ENCODE measurements around the gene COPS6.
"Not testable (repeated sequence)": the region's sequence is repeated elsewhere in the genome, so short reads cannot be mapped to it uniquely, and the experiment has no call there.

COPS6 gene

GRCh38 chr7:100128637-100128963 lies 39.8 kb downstream of the COPS6 start:
- peaks cover 15% of the 10 kb centered on the region for H3K4me1 ChIP-seq (ENCODE audit: low read length)
- no peak overlapping the region for H2AFZ ChIP-seq (ENCODE audit: low read length)
- no peak overlapping the region for H3K4me2 ChIP-seq (ENCODE audit: low read depth, low read length)

GRCh38 chr7:100130220-100130607 lies 41.4 kb downstream of the COPS6 start:
- H2AFZ ChIP-seq (ENCODE audit: low read length); H3K27ac ChIP-seq (ENCODE audit: low read length); H3K9me3 ChIP-seq (replicated peaks; ENCODE audit: insufficient read depth, low read length); H3K36me3 ChIP-seq (replicated peaks; ENCODE audit: insufficient read depth, low read length); H3K27me3 ChIP-seq (replicated peaks; ENCODE audit: insufficient read depth, low read length); H3K9me2 ChIP-seq (replicated peaks; ENCODE audit: insufficient read depth, low read length); H3K9ac ChIP-seq (ENCODE audit: low read length); DNase-seq; H3K4me2 ChIP-seq (ENCODE audit: low read depth, low read length); H4K20me1 ChIP-seq (ENCODE audit: insufficient read depth, low read length); H3K4me3 ChIP-seq (ENCODE audit: low read length); H3K79me2 ChIP-seq (ENCODE audit: low read length): not testable (repeated sequence)
- Histone ChIP-seq H3F3A (ENCODE audit: insufficient read depth, low read length) (peaks cover 20% of the 10 kb centered on the region), H3K4me1 (ENCODE audit: low read length) (peaks cover 15% of the 10 kb centered on the region)

More at GRCh38 chr7:100128637-100128963, 39.8 kb downstream of the COPS6 start:
- Histone ChIP-seq H3K9me2 (replicated peaks; ENCODE audit: insufficient read depth, low read length) (no peaks in the 10 kb centered on the region), H3K4me3 (ENCODE audit: low read length) (no peak overlapping the region), H3K27ac (ENCODE audit: low read length) (no peak overlapping the region), H3K9me3 (replicated peaks; ENCODE audit: insufficient read depth, low read length) (no peaks in the 10 kb centered on the region), H3K9ac (ENCODE audit: low read length) (no peak overlapping the region), H3F3A (ENCODE audit: insufficient read depth, low read length) (peaks cover 20% of the 10 kb centered on the region), H3K79me2 (ENCODE audit: low read length) (peaks cover 7% of the 10 kb centered on the region; the same call in 1 of the 2 replicates), H3K36me3 (replicated peaks; ENCODE audit: insufficient read depth, low read length) (no peaks in the 10 kb centered on the region), H3K27me3 (replicated peaks; ENCODE audit: insufficient read depth, low read length) (no peaks in the 10 kb centered on the region), H4K20me1 (ENCODE audit: insufficient read depth, low read length) (no peaks in the 10 kb centered on the region)
- DNase-seq = no peak
- no peak for TF ChIP-seq EZH2 (optimal IDR thresholded peaks at IDR 0.05; ENCODE audit: low read depth, low read length)
- no peak for TF ChIP-seq CTCF (IDR thresholded peaks at IDR 0.05; ENCODE audit: low read length)
- TF ChIP-seq EZH2phosphoT487 (IDR thresholded peaks at IDR 0.05; ENCODE audit: low read length) = no peak

GRCh38 chr7:100130608-100131453 lies 42.1 kb downstream of the COPS6 start:
- Histone ChIP-seq H4K20me1 (ENCODE audit: insufficient read depth, low read length) (no peaks in the 10 kb centered on the region), H3K4me3 (ENCODE audit: low read length) (peak overlapping the region; percentile 38; the same call in 1 of the 2 replicates), H3K27me3 (replicated peaks; ENCODE audit: insufficient read depth, low read length) (no peaks in the 10 kb centered on the region), H3K27ac (ENCODE audit: low read length) (no peak overlapping the region), H3F3A (ENCODE audit: insufficient read depth, low read length) (peaks cover 20% of the 10 kb centered on the region), H3K9me2 (replicated peaks; ENCODE audit: insufficient read depth, low read length) (no peaks in the 10 kb centered on the region), H3K4me2 (ENCODE audit: low read depth, low read length) (peak overlapping the region; percentile 94), H3K4me1 (ENCODE audit: low read length) (peaks cover 15% of the 10 kb centered on the region), H3K9me3 (replicated peaks; ENCODE audit: insufficient read depth, low read length) (no peaks in the 10 kb centered on the region), H3K9ac (ENCODE audit: low read length) (peak overlapping the region; percentile 33; the same call in 1 of the 2 replicates), H3K79me2 (ENCODE audit: low read length) (no peaks in the 10 kb centered on the region; the same call in 1 of the 2 replicates), H2AFZ (ENCODE audit: low read length) (peak overlapping the region; percentile 59), H3K36me3 (replicated peaks; ENCODE audit: insufficient read depth, low read length) (no peaks in the 10 kb centered on the region)
- DNase-seq = peak; percentile 64
- TF ChIP-seq CTCF (IDR thresholded peaks at IDR 0.05; ENCODE audit: low read length) = peak; percentile 73
- no peak for TF ChIP-seq EZH2phosphoT487 (IDR thresholded peaks at IDR 0.05; ENCODE audit: low read length)

- Histone ChIP-seq H3K4me1 (ENCODE audit: low read length) (peaks cover 15% of the 10 kb centered on the region), H3K9me2 (replicated peaks; ENCODE audit: insufficient read depth, low read length) (no peaks in the 10 kb centered on the region), H3K9ac (ENCODE audit: low read length) (no peak overlapping the region), H4K20me1 (ENCODE audit: insufficient read depth, low read length) (no peaks in the 10 kb centered on the region), H3K4me3 (ENCODE audit: low read length) (no peak overlapping the region), H3F3A (ENCODE audit: insufficient read depth, low read length) (peaks cover 11% of the 10 kb centered on the region), H3K4me2 (ENCODE audit: low read depth, low read length) (no peak overlapping the region), H2AFZ (ENCODE audit: low read length) (no peak overlapping the region), H3K36me3 (replicated peaks; ENCODE audit: insufficient read depth, low read length) (no peaks in the 10 kb centered on the region), H3K9me3 (replicated peaks; ENCODE audit: insufficient read depth, low read length) (no peaks in the 10 kb centered on the region), H3K27ac (ENCODE audit: low read length) (no peak overlapping the region), H3K79me2 (ENCODE audit: low read length) (no peaks in the 10 kb centered on the region), H3K27me3 (replicated peaks; ENCODE audit: insufficient read depth, low read length) (no peaks in the 10 kb centered on the region)
- no peak for DNase-seq
- no peak for TF ChIP-seq EZH2phosphoT487 (IDR thresholded peaks at IDR 0.05; ENCODE audit: low read length)
- TF ChIP-seq EZH2 (optimal IDR thresholded peaks at IDR 0.05; ENCODE audit: low read depth, low read length) = no peak
- no peak for TF ChIP-seq CTCF (IDR thresholded peaks at IDR 0.05; ENCODE audit: low read length)
These were observed 43.4 kb downstream of the COPS6 start for GRCh38 chr7:100132126-100132525.

All from MM.1S (cell line).